Measurements from ENCODE around the gene SLC52A1.
A peak's percentile ranks its signal among the peaks of the same experiment; 100 is the strongest.

The SLC52A1 gene

DNA sequence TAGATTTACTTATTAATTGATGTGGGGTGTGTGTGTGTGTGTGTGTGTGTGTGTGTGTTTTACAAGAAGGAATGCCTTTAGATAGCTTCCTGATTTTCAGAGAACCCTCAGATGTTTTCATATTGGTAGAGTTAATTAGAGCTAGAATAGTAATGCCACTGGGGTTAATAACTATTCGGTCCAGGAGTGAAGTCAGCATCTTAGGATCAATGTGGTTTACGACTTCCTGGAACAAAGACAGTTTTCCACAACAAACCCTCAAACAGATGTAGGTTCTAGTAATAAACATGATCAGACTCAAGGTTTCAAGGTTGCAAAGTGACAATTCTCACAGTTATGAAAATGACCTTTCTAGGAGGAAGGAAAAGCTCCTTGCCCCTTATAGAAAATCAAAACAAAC, 12.2 kb upstream of the SLC52A1 start:
- no peak overlapping the region for H2BK12ac ChIP-seq (ENCODE audit: low read length)
- H2BK5ac ChIP-seq (ENCODE audit: low read depth, low read length, poor library complexity), result no peak overlapping the region
- no CpG with 5 or more reads among the region's 2 CpGs for WGBS (ENCODE audit: extremely low coverage, insufficient coverage, insufficient read length)
- no peak overlapping the region for H3K27ac ChIP-seq (ENCODE audit: low read depth, low read length)
- H2BK120ac ChIP-seq (ENCODE audit: insufficient read depth, low read length, poor library complexity), result no peak overlapping the region
- H3K4me2 ChIP-seq (ENCODE audit: low read length), result no peak overlapping the region
- H3K36me3 ChIP-seq (ENCODE audit: control insufficient read depth in 1 of 2, insufficient read depth in 2 of 2, low read length in 2 of 2), result no peaks in the 10 kb centered on the region
- H3K79me1 ChIP-seq (ENCODE audit: low read length), result peaks cover 8% of the 10 kb centered on the region
- no peak overlapping the region for H3K18ac ChIP-seq (ENCODE audit: low read length)
- H3K23ac ChIP-seq (ENCODE audit: low read length), result no peak overlapping the region
- H3K9me3 ChIP-seq (ENCODE audit: insufficient read depth, low read depth, low read length), result no peaks in the 10 kb centered on the region
- no peak overlapping the region for H3K14ac ChIP-seq (ENCODE audit: low read length)
- no peak overlapping the region for H4K12ac ChIP-seq (ENCODE audit: low read depth, low read length)
- H3K4me3 ChIP-seq (ENCODE audit: low read depth, low read length), result no peak overlapping the region
- no peaks in the 10 kb centered on the region for H3K79me2 ChIP-seq (ENCODE audit: control insufficient read depth, insufficient read depth, low read length, poor library complexity)
- H2AFZ ChIP-seq (ENCODE audit: insufficient read depth, low read length, poor library complexity), result no peak overlapping the region
- no peak for DNase-seq
- no peak overlapping the region for H4K91ac ChIP-seq (ENCODE audit: low read depth, low read length)
- no peak overlapping the region for H3K9ac ChIP-seq (ENCODE audit: low read length)
- no peak overlapping the region for H4K8ac ChIP-seq (ENCODE audit: low read depth, low read length)
- H2AK5ac ChIP-seq (ENCODE audit: low read length), result no peak overlapping the region
- H3K4ac ChIP-seq (ENCODE audit: low read depth, low read length), result no peak overlapping the region
- H3K27me3 ChIP-seq (ENCODE audit: insufficient read depth, low read length), result no peaks in the 10 kb centered on the region
- peaks cover 5% of the 10 kb centered on the region in 2 experiments for H3K4me1 ChIP-seq (ENCODE audit: control insufficient read depth in 1 of 2, insufficient read depth in 2 of 2, low read length in 2 of 2)

DNA sequence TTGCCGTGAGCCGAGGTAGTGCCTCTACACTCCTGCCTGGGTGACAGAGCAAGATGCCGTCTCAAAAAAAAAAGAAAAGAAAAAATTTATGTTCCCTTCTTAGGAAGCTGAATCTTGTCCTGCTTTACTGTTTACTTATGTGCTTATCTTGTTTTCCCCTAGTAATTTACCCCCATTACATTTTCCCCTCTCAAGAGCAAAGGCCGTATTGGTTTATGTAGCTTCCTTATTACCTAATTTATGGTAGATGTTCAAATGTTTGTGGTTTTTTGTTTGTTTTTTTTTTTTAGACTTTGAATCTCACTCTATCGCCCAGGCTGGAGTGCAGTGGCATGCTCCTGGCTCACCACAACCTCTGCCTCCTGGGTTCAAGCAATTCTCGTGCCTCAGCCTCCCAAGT, 10.3 kb upstream of the SLC52A1 start:
- Histone ChIP-seq H3K18ac (ENCODE audit: low read length) (no peak overlapping the region), H3K4ac (ENCODE audit: low read depth, low read length) (no peak overlapping the region), H3K36me3 (ENCODE audit: control insufficient read depth in 1 of 2, insufficient read depth in 2 of 2, low read length in 2 of 2) (no peaks in the 10 kb centered on the region), H3K4me3 (ENCODE audit: low read depth, low read length) (no peak overlapping the region), H3K79me2 (ENCODE audit: control insufficient read depth, insufficient read depth, low read length, poor library complexity) (no peaks in the 10 kb centered on the region), H3K79me1 (ENCODE audit: low read length) (peaks cover 6% of the 10 kb centered on the region), H2AFZ (ENCODE audit: insufficient read depth, low read length, poor library complexity) (no peak overlapping the region), H4K8ac (ENCODE audit: low read depth, low read length) (no peak overlapping the region), H3K27me3 (ENCODE audit: insufficient read depth, low read length) (no peaks in the 10 kb centered on the region), H3K27ac (ENCODE audit: low read depth, low read length) (no peak overlapping the region), H3K4me1 (ENCODE audit: control insufficient read depth in 1 of 2, insufficient read depth in 2 of 2, low read length in 2 of 2) (peaks cover 4 to 5% of the 10 kb centered on the region in 2 experiments), H2BK5ac (ENCODE audit: low read depth, low read length, poor library complexity) (no peak overlapping the region), H2BK120ac (ENCODE audit: insufficient read depth, low read length, poor library complexity) (no peak overlapping the region), H2AK5ac (ENCODE audit: low read length) (no peak overlapping the region), H3K9ac (ENCODE audit: low read length) (no peak overlapping the region), H3K9me3 (ENCODE audit: insufficient read depth, low read depth, low read length) (no peaks in the 10 kb centered on the region), H2BK12ac (ENCODE audit: low read length) (no peak overlapping the region), H4K12ac (ENCODE audit: low read depth, low read length) (no peak overlapping the region), H4K91ac (ENCODE audit: low read depth, low read length) (no peak overlapping the region), H3K14ac (ENCODE audit: low read length) (no peak overlapping the region), H3K4me2 (ENCODE audit: low read length) (no peak overlapping the region), H3K23ac (ENCODE audit: low read length) (no peak overlapping the region)
- no CpG with 5 or more reads among the region's 6 CpGs for WGBS (ENCODE audit: extremely low coverage, insufficient coverage, insufficient read length)
- DNase-seq, result no peak

DNA sequence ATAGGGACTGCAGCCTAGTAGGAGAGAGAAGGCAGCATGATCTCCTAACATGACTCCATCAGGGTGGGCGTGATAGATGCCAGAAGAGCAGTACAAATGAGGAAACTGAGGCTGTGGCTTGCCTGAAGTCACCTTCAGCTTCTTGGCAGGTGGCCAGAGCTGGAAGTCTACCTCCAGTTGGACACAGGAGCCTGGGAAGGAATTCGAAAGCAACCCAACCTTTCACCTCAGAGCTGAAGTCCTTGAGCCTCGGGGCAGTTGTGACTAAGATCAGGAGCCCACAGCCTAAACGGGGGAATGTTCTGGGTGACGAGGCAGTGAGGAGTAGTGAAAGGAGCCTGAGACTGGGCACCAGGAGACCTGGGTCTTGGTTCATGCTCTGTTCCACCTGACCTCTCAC, 9.4 kb upstream of the SLC52A1 start:
- Histone ChIP-seq H2BK12ac (ENCODE audit: low read length) (peak overlapping the region; percentile 58), H2AK5ac (ENCODE audit: low read length) (no peak overlapping the region), H2BK5ac (ENCODE audit: low read depth, low read length, poor library complexity) (peak overlapping the region; percentile 8), H3K4ac (ENCODE audit: low read depth, low read length) (no peak overlapping the region), H3K27me3 (ENCODE audit: insufficient read depth, low read length) (no peaks in the 10 kb centered on the region), H3K4me2 (ENCODE audit: low read length) (no peak overlapping the region), H3K23ac (ENCODE audit: low read length) (no peak overlapping the region), H3K36me3 (ENCODE audit: control insufficient read depth in 1 of 2, insufficient read depth in 2 of 2, low read length in 2 of 2) (no peaks in the 10 kb centered on the region), H3K4me3 (ENCODE audit: low read depth, low read length) (no peak overlapping the region), H3K79me2 (ENCODE audit: control insufficient read depth, insufficient read depth, low read length, poor library complexity) (no peaks in the 10 kb centered on the region), H2AFZ (ENCODE audit: insufficient read depth, low read length, poor library complexity) (no peak overlapping the region), H4K91ac (ENCODE audit: low read depth, low read length) (peak overlapping the region; percentile 2), H3K9me3 (ENCODE audit: insufficient read depth, low read depth, low read length) (no peaks in the 10 kb centered on the region), H3K9ac (ENCODE audit: low read length) (no peak overlapping the region), H3K79me1 (ENCODE audit: low read length) (peaks cover 3% of the 10 kb centered on the region), H4K12ac (ENCODE audit: low read depth, low read length) (no peak overlapping the region), H3K4me1 (ENCODE audit: control insufficient read depth in 1 of 2, insufficient read depth in 2 of 2, low read length in 2 of 2) (peaks cover under 1 to 5% of the 10 kb centered on the region in 2 experiments), H3K14ac (ENCODE audit: low read length) (no peak overlapping the region), H4K8ac (ENCODE audit: low read depth, low read length) (no peak overlapping the region), H2BK120ac (ENCODE audit: insufficient read depth, low read length, poor library complexity) (no peak overlapping the region), H3K27ac (ENCODE audit: low read depth, low read length) (no peak overlapping the region), H3K18ac (ENCODE audit: low read length) (no peak overlapping the region)
- no CpG with 5 or more reads among the region's 5 CpGs for WGBS (ENCODE audit: extremely low coverage, insufficient coverage, insufficient read length)
- DNase-seq, result peak; percentile 97

DNA sequence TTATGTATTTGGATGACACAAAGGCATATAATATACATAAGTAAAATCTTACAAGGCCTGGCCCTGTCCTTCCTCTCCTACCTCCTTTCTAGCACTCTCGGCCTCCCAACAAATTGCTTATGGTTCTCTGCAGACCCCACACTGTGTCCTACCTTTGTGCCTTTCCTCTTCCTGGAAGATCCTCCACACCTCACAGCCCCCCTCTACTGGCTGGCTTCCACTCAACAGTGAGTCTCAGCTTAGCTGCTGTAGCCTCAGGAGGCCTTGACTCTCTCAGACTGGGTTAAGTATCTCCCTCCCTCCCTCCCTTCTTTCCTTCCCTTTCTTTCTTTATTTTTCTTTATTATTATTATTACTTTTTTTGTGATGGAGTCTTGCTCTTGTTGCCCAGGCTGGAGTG, 8.3 kb upstream of the SLC52A1 start:
- no peak overlapping the region for H3K14ac ChIP-seq (ENCODE audit: low read length)
- H4K12ac ChIP-seq (ENCODE audit: low read depth, low read length), result no peak overlapping the region
- H3K18ac ChIP-seq (ENCODE audit: low read length), result no peak overlapping the region
- no peak overlapping the region for H2BK5ac ChIP-seq (ENCODE audit: low read depth, low read length, poor library complexity)
- H2AK5ac ChIP-seq (ENCODE audit: low read length), result no peak overlapping the region
- H3K9me3 ChIP-seq (ENCODE audit: insufficient read depth, low read depth, low read length), result no peaks in the 10 kb centered on the region
- WGBS (ENCODE audit: extremely low coverage, insufficient coverage, insufficient read length), result no CpG with 5 or more reads among the region's 1 CpG
- no peaks in the 10 kb centered on the region for H3K36me3 ChIP-seq (ENCODE audit: control insufficient read depth in 1 of 2, insufficient read depth in 2 of 2, low read length in 2 of 2)
- no peak overlapping the region for H4K91ac ChIP-seq (ENCODE audit: low read depth, low read length)
- H2BK120ac ChIP-seq (ENCODE audit: insufficient read depth, low read length, poor library complexity), result no peak overlapping the region
- peak overlapping the region; percentile 9 for H4K8ac ChIP-seq (ENCODE audit: low read depth, low read length)
- no peak overlapping the region for H3K4me2 ChIP-seq (ENCODE audit: low read length)
- H3K27ac ChIP-seq (ENCODE audit: low read depth, low read length), result no peak overlapping the region
- H3K27me3 ChIP-seq (ENCODE audit: insufficient read depth, low read length), result no peaks in the 10 kb centered on the region
- no peak for DNase-seq
- no peak overlapping the region for H3K4ac ChIP-seq (ENCODE audit: low read depth, low read length)
- H3K79me1 ChIP-seq (ENCODE audit: low read length), result peaks cover 2% of the 10 kb centered on the region
- no peaks in the 10 kb centered on the region for H3K79me2 ChIP-seq (ENCODE audit: control insufficient read depth, insufficient read depth, low read length, poor library complexity)
- H2AFZ ChIP-seq (ENCODE audit: insufficient read depth, low read length, poor library complexity), result no peak overlapping the region
- no peak overlapping the region for H3K4me3 ChIP-seq (ENCODE audit: low read depth, low read length)
- H3K4me1 ChIP-seq (ENCODE audit: control insufficient read depth in 1 of 2, insufficient read depth in 2 of 2, low read length in 2 of 2), result peaks cover 0 to 5% of the 10 kb centered on the region in 2 experiments
- H2BK12ac ChIP-seq (ENCODE audit: low read length), result no peak overlapping the region
- H3K9ac ChIP-seq (ENCODE audit: low read length), result no peak overlapping the region
- no peak overlapping the region for H3K23ac ChIP-seq (ENCODE audit: low read length)
